ENCODE results near the gene BICRA. TPM values are rescaled to one million over a fixed set of nuclear protein-coding genes. Genes with fewer than 3 reads are reported as not detected.
A peak's percentile ranks its signal among the peaks of the same experiment; 100 is the strongest.

The BICRA gene
- total RNA-seq, 1 experiment from 2014 or later: 29.3 TPM

DNA sequence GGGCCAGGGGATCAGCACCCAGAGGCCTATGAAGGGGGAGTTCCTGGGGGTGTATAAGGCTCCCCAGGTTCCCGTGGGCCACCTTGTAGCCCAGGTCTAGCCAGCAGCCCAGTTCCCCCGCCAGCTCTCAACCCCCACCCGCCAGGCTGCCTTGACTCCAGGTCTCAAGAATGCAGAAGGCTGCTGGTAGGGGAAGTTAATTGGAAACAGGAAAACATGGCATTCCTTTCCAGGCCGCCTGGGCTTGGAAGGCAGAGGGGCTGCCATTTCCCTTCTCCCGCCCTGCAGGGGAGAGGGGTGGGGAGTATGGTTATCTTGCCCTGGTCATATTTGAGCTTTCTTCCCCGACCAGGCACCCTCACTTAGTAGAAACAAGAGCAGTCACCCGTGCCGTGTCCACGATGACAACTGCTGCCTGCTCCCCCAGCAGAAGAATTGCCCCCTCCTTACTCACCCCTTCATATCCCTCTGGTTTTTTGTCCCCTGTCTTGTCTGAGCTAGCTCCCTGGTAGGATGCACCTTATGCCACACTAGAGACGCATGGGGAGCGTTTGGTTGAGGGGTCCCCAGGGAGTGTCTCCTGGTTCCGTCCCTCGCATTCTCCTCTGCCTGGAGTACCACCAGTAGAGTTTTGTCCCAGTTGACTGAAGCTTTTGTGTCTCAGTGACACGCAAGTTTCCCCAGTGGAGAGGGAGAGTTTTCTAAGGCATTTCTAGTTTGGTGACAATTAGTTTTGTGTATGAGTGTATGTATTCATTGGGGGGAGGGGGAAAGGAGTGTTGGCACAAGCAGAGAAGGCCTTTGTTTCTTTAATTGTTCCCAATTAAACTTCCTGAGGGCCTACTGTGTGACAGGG is 4.5 kb downstream of the BICRA start:
- Histone ChIP-seq H2BK12ac (ENCODE audit: insufficient read length, low read depth, low read length) (peak overlapping the region; percentile 37), H3K79me1 (ENCODE audit: insufficient read depth, low read depth, low read length, poor library complexity, severe bottlenecking) (peaks cover 7% of the 10 kb centered on the region), H4K20me1 (ENCODE audit: control insufficient read depth, insufficient read depth, insufficient read length) (no peaks in the 10 kb centered on the region), H2BK15ac (ENCODE audit: low read depth, low read length) (no peak overlapping the region), H3K18ac (ENCODE audit: insufficient read length, low read depth, low read length) (peak overlapping the region; percentile 3), H3K4me2 (ENCODE audit: insufficient read depth, insufficient read length, low read length) (peak overlapping the region; percentile 12), H3K9ac (ENCODE audit: extremely low read depth, insufficient read length, low read length) (no peak overlapping the region), H3K14ac (ENCODE audit: insufficient read depth, low read length) (0 out of 2 replicates have a peak overlapping the region, but pooled peaks have one; percentile 6), H3K27me3 (ENCODE audit: insufficient read depth, low read length) (no peaks in the 10 kb centered on the region), H3K23ac (ENCODE audit: insufficient read length, low read depth, low read length) (no peak overlapping the region), H3K9me3 (ENCODE audit: control insufficient read depth, low read depth, low read length) (no peaks in the 10 kb centered on the region), H3K56ac (ENCODE audit: insufficient read length, low read depth, low read length) (no peak overlapping the region), H2BK5ac (ENCODE audit: insufficient read length, low read length) (no peak overlapping the region), H3K4me1 (ENCODE audit: insufficient read depth, low read length) (peaks cover 8% of the 10 kb centered on the region; the same call in 1 of the 2 replicates), H4K91ac (ENCODE audit: insufficient read length, low read depth, low read length) (peak overlapping the region; percentile 39), H4K8ac (replicated peaks; ENCODE audit: insufficient read length, low read depth, low read length) (no peak overlapping the region), H4K5ac (ENCODE audit: insufficient read length, low read depth, low read length) (no peak overlapping the region), H3K23me2 (ENCODE audit: insufficient read length, low read depth, low read length, poor library complexity, severe bottlenecking) (peaks cover 2% of the 10 kb centered on the region), H2AK5ac (ENCODE audit: insufficient read length, low read length) (no peak overlapping the region), H2BK20ac (ENCODE audit: low read depth, low read length, poor library complexity, severe bottlenecking) (no peak overlapping the region), H3T11ph (ENCODE audit: low read length) (no peak overlapping the region), H3K4ac (ENCODE audit: low read depth, low read length) (no peak overlapping the region), H3K27ac (ENCODE audit: insufficient read length, low read depth, low read length) (peak overlapping the region; percentile 65), H3K79me2 (ENCODE audit: insufficient read depth, low read length) (peaks cover 46% of the 10 kb centered on the region; the same call in 1 of the 2 replicates), H2AFZ (ENCODE audit: low read length) (no peak overlapping the region), H2BK120ac (ENCODE audit: low read depth, low read length, poor library complexity, severe bottlenecking) (no peak overlapping the region)
- Mint-ChIP-seq H3K9me3 (no peaks in the 10 kb centered on the region), H3K27me3 (ENCODE audit: low read depth) (no peaks in the 10 kb centered on the region), H3K4me3 (peak overlapping the region; percentile 3 to 66), H3K27ac (peak overlapping the region; percentile 90 to 95 (median 94)), H3K4me1 (peaks cover 45 to 52% of the 10 kb centered on the region in 2 experiments), H3K36me3 (ENCODE audit: insufficient read depth in 1 of 3, low read depth in 3 of 3) (peaks cover 5 to 21% (median 11%) of the 10 kb centered on the region in 3 experiments)
- TF ChIP-seq CTCF (conservative IDR thresholded peaks at IDR 0.05): no peak
- WGBS (ENCODE audit: extremely low coverage, insufficient read length, low lambda C conversion rate): no CpG with 5 or more reads among the region's 14 CpGs
- peak; percentile 78 for DNase-seq

Measured in H9 (cell line).